Measurements from ENCODE around the gene ANKMY2. TPM values are rescaled to one million over a fixed set of nuclear protein-coding genes. Genes with fewer than 3 reads are reported as not detected.

The ANKMY2 gene
- total and polyA plus RNA-seq, 10 donors = 4.6 to 19.9 (median 11.4) TPM

DNA sequence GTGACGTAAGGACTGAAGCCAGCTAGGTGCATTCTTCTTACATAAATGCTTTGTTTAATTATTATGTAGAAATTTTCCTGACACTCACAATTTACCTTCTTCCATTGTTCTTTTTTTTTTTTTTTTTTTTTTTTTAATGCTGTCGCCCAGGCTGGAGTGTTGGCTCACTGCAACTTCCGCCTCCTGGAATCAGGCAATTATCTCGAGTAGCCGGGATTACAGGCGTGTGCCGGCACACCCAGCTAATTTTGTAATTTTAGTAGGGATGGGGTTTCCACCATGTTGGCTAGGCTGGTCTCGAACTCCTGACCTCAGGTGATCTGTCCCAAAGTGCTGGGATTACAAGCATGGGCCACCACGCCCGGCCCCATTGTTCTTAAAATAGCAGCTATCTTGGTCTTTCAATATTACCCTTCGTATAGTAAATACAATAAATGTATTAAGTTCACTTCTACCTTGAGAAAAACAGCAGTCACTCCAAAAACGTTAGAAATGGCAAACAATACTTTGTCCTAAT lies 32.5 kb upstream of the ANKMY2 start:
- Histone ChIP-seq H3K27me3 (replicated peaks in 1 of 7) (no peaks in the 10 kb centered on the region), H3K27ac (no peak overlapping the region), H3K36me3 (peaks cover 0 to 95% (median 35%) of the 10 kb centered on the region in 6 donors), H3K4me1 (no peaks in the 10 kb centered on the region), H3K9me3 (no peaks in the 10 kb centered on the region), H3K4me3 (no peak overlapping the region)
- no peak for DNase-seq
- TF ChIP-seq POLR2AphosphoS5 (IDR thresholded peaks at IDR 0.05) (no peak), POLR2A (IDR thresholded peaks at IDR 0.05) (no peak)
- TF ChIP-seq, protein P1, sequence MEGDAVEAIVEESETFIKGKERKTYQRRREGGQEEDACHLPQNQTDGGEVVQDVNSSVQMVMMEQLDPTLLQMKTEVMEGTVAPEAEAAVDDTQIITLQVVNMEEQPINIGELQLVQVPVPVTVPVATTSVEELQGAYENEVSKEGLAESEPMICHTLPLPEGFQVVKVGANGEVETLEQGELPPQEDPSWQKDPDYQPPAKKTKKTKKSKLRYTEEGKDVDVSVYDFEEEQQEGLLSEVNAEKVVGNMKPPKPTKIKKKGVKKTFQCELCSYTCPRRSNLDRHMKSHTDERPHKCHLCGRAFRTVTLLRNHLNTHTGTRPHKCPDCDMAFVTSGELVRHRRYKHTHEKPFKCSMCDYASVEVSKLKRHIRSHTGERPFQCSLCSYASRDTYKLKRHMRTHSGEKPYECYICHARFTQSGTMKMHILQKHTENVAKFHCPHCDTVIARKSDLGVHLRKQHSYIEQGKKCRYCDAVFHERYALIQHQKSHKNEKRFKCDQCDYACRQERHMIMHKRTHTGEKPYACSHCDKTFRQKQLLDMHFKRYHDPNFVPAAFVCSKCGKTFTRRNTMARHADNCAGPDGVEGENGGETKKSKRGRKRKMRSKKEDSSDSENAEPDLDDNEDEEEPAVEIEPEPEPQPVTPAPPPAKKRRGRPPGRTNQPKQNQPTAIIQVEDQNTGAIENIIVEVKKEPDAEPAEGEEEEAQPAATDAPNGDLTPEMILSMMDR (IDR thresholded peaks at IDR 0.05 in 8 of 11, conservative IDR thresholded peaks at IDR 0.05 in 3 of 11) = no peak
- intact Hi-C loops (cut with DNase I; ENCODE audit: low total_unique reads) = no loop called here
- WGBS, 5 donors = 92 to 97% (median 95%) methylated on average over 12 of the region's 12 CpGs

DNA sequence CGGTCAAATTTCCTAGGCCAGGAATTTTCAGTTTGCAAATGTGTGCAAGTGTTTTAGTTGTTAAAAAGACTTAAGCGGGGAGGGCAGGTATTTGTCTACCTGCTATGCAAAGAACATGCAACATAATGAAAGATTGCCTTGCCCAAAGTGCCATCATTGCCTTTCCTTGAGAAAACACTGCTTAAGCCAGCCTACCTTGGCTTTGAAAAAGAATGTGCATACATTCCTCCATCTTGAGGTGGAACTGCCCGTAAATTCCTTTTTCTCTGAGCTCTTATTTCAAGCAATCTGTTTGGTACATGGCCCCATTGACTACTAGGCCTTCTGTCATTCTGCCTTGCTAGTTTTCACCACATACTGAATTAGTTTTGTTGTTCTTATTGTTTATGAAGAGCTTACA lies 29.7 kb upstream of the ANKMY2 start:
- intact Hi-C loops (cut with DNase I; ENCODE audit: low total_unique reads) = no loop called here
- 93 to 98% (median 95%) methylated on average over 3 of the region's 3 CpGs for WGBS, 5 donors
- DNase-seq = no peak
- H3K4me1 ChIP-seq = no peaks in the 10 kb centered on the region
- H3K27me3 ChIP-seq (replicated peaks in 1 of 7) = no peaks in the 10 kb centered on the region
- H3K4me3 ChIP-seq = no peak overlapping the region
- no peak overlapping the region for H3K27ac ChIP-seq
- H3K9me3 ChIP-seq = no peaks in the 10 kb centered on the region
- TF ChIP-seq, protein P1 (IDR thresholded peaks at IDR 0.05 in 8 of 11, conservative IDR thresholded peaks at IDR 0.05 in 3 of 11) = no peak
- TF ChIP-seq POLR2A (IDR thresholded peaks at IDR 0.05) (no peak), POLR2AphosphoS5 (IDR thresholded peaks at IDR 0.05) (no peak)
- peaks cover 0 to 70% (median 13%) of the 10 kb centered on the region in 6 donors for H3K36me3 ChIP-seq

DNA sequence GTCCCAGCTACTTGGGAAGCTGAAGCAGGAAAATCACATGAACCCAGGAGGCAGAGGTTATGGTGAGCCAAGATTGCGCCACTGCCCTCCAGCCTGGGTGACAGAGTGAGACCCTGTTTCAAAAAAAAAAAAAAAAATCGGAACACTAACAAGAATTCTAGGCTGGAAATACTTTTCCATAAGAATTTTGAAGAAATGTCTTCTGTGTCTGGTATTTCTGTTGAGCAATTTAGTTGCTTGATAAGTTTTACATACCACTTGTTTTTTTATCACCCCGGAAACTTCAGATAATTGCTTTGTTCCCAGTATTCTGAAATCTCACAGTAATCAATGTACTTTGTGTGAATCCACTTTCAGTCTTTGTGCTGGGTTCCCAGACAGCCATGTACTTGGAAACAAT lies 26.3 kb upstream of the ANKMY2 start:
- H3K27me3 ChIP-seq (replicated peaks in 1 of 7) = no peaks in the 10 kb centered on the region
- H3K4me3 ChIP-seq = no peak overlapping the region
- intact Hi-C loops (cut with DNase I; ENCODE audit: low total_unique reads) = no loop called here
- DNase-seq = no peak
- H3K27ac ChIP-seq = no peak overlapping the region
- TF ChIP-seq POLR2AphosphoS5 (IDR thresholded peaks at IDR 0.05) (no peak), POLR2A (IDR thresholded peaks at IDR 0.05) (no peak)
- TF ChIP-seq, protein P1 (IDR thresholded peaks at IDR 0.05 in 8 of 11, conservative IDR thresholded peaks at IDR 0.05 in 3 of 11) = no peak
- H3K9me3 ChIP-seq = no peaks in the 10 kb centered on the region
- H3K36me3 ChIP-seq = peaks cover 0 to 67% (median 11%) of the 10 kb centered on the region in 6 donors
- H3K4me1 ChIP-seq = peaks cover 0 to 4% (median 0%) of the 10 kb centered on the region in 6 donors
- 97 to 99% (median 98%) methylated on average over 3 of the region's 3 CpGs for WGBS, 5 donors

DNA sequence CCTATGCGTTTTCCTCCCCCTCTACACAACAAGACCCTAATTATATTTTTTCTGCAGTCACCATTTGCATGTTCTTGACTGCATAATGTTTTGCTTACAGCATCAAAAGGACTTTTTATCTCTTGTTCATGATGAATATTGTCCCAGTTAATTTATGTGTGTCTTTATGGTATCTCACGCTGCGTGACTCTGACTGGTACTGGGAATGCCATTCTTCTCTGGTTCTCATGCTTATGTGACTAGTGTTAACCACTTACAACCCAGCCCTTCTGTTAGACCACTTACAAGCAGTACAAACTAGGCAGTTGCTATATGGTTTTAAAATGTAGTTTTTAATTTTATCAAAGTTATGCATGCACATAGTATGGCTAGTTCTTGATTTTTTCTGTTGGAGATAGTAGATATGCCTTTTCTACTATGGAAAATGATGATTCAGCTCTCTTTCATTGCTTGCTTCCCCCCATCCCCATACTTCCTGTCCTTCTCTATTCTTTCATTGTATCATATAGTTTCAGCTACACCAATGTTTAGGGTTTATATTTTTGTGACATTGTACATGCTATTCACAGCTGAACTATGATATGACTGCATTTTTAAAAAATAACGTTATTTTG lies 25.3 kb upstream of the ANKMY2 start:
- intact Hi-C loops (cut with DNase I; ENCODE audit: low total_unique reads) = no loop called here
- DNase-seq = no peak
- no peak overlapping the region for H3K4me3 ChIP-seq
- H3K27me3 ChIP-seq (replicated peaks in 1 of 7) = no peaks in the 10 kb centered on the region
- H3K9me3 ChIP-seq = no peaks in the 10 kb centered on the region
- WGBS, 5 donors = 94 to 98% (median 96%) methylated on average over 4 of the region's 4 CpGs
- H3K27ac ChIP-seq = no peak overlapping the region
- TF ChIP-seq, protein P1 (IDR thresholded peaks at IDR 0.05 in 8 of 11, conservative IDR thresholded peaks at IDR 0.05 in 3 of 11) = no peak
- TF ChIP-seq POLR2AphosphoS5 (IDR thresholded peaks at IDR 0.05) = no peak
- no peak for TF ChIP-seq POLR2A (IDR thresholded peaks at IDR 0.05)
- H3K4me1 ChIP-seq = peaks cover 0 to 4% (median 0%) of the 10 kb centered on the region in 6 donors
- peaks cover 0 to 67% (median 12%) of the 10 kb centered on the region in 6 donors for H3K36me3 ChIP-seq

All from spleen (tissue), 11 donors.